HepG2 (cell line): ENCODE results near the gene BTG2. TPM values are rescaled to one million over a fixed set of nuclear protein-coding genes. Genes with fewer than 3 reads are reported as not detected.

Source experiments
- AGO2 ChIP-seq: fragments of 200-400 bp; formaldehyde crosslinking; optimal IDR thresholded peaks from 2 replicates; pipeline ENCODE3; 2017; ENCODE audit warnings: mild to moderate bottlenecking, low read depth, low read length, moderate library complexity
- CHD2 ChIP-seq: IDR thresholded peaks from 2 replicates; pipeline ENCODE4 v1.6.1; 2011; ENCODE audit warnings: low read depth, low read length, improper control_type of control experiment
- HOXD1 ChIP-seq: sonication (generic); formaldehyde crosslinking; IDR thresholded peaks from 2 replicates; pipeline ENCODE4 v1.5.0; 2020; ENCODE audit warnings: missing genetic modification reagents
- IKZF4 ChIP-seq: sonication (generic); formaldehyde crosslinking; IDR thresholded peaks from 2 replicates; pipeline ENCODE4 v1.5.1; 2020; ENCODE audit warnings: borderline replicate concordance, mild to moderate bottlenecking, low read depth, missing genetic modification reagents; ENCODE audit errors: not compliant biosample characterization
- IKZF5 ChIP-seq: IDR thresholded peaks from 2 replicates; pipeline ENCODE4 v1.6.1; 2018; ENCODE audit warnings: missing genetic modification reagents, mild to moderate bottlenecking, missing compliant biosample characterization
- JDP2 ChIP-seq: sonication (generic); formaldehyde crosslinking; IDR thresholded peaks from 2 replicates; pipeline ENCODE4 v1.8.1; 2022; ENCODE audit warnings: missing genetic modification reagents, borderline replicate concordance
- KDM3A ChIP-seq: IDR thresholded peaks from 2 replicates; pipeline ENCODE4 v1.6.1; 2018; ENCODE audit warnings: low read depth, missing compliant biosample characterization
- MED1 ChIP-seq: sonication (generic); formaldehyde crosslinking; IDR thresholded peaks from 2 replicates; pipeline ENCODE4 v1.4.0; 2020; ENCODE audit warnings: missing genetic modification reagents
- MTA1 ChIP-seq: sonication (generic); formaldehyde crosslinking; IDR thresholded peaks from 2 replicates; pipeline ENCODE4 v1.4.0; 2020; ENCODE audit warnings: missing genetic modification reagents, mild to moderate bottlenecking, borderline replicate concordance
- MXD4 ChIP-seq: IDR thresholded peaks from 2 replicates; pipeline ENCODE4 v1.6.1; 2016; ENCODE audit warnings: mild to moderate bottlenecking, missing biosample characterization, missing genetic modification reagents
- NFKB2 ChIP-seq: sonication (generic); formaldehyde crosslinking; IDR thresholded peaks from 2 replicates; pipeline ENCODE4 v1.4.0; 2020; ENCODE audit warnings: missing genetic modification reagents, borderline replicate concordance
- TCF7 ChIP-seq: sonication (generic); IDR thresholded peaks from 2 replicates; pipeline ENCODE4 v1.6.1; 2016; ENCODE audit warnings: antibody characterized with exemption, low read depth
- TRAFD1 ChIP-seq: sonication (generic); formaldehyde crosslinking; IDR thresholded peaks from 2 replicates; pipeline ENCODE4 v1.5.1; 2020; ENCODE audit warnings: missing genetic modification reagents, mild to moderate bottlenecking, borderline replicate concordance
- TRIM24 ChIP-seq: sonication (generic); formaldehyde crosslinking; IDR thresholded peaks from 2 replicates; pipeline ENCODE4 v1.8.0; 2022; ENCODE audit warnings: mild to moderate bottlenecking, missing genetic modification reagents
- ZFY ChIP-seq: sonication (generic); formaldehyde crosslinking; IDR thresholded peaks from 2 replicates; pipeline ENCODE4 v1.4.0; 2020; ENCODE audit warnings: missing genetic modification reagents
- ZNF10 ChIP-seq: sonication (generic); formaldehyde crosslinking; IDR thresholded peaks from 2 replicates; pipeline ENCODE4 v1.4.0; 2020; ENCODE audit warnings: mild to moderate bottlenecking, low read depth, missing genetic modification reagents, borderline replicate concordance
- ZNF235 ChIP-seq: sonication (generic); formaldehyde crosslinking; IDR thresholded peaks from 2 replicates; pipeline ENCODE4 v1.8.1; 2023; ENCODE audit warnings: mild to moderate bottlenecking, missing genetic modification reagents, borderline replicate concordance
- ZNF337 ChIP-seq: sonication (generic); formaldehyde crosslinking; IDR thresholded peaks from 2 replicates; pipeline ENCODE4 v1.5.1; 2020; ENCODE audit warnings: missing genetic modification reagents, low read depth, mild to moderate bottlenecking, borderline replicate concordance
- ZNF383 ChIP-seq: sonication (generic); formaldehyde crosslinking; IDR thresholded peaks from 2 replicates; pipeline ENCODE4 v1.4.0; 2020; ENCODE audit warnings: missing genetic modification reagents, mild to moderate bottlenecking, borderline replicate concordance
- ZNF547 ChIP-seq: sonication (generic); formaldehyde crosslinking; IDR thresholded peaks from 2 replicates; pipeline ENCODE4 v1.5.1; 2020; ENCODE audit warnings: mild to moderate bottlenecking, missing genetic modification reagents
- ZNF678 ChIP-seq: sonication (generic); formaldehyde crosslinking; IDR thresholded peaks from 2 replicates; pipeline ENCODE4 v1.4.0; 2020; ENCODE audit warnings: mild to moderate bottlenecking, missing genetic modification reagents
- ZNF839 ChIP-seq: sonication (generic); formaldehyde crosslinking; IDR thresholded peaks from 2 replicates; pipeline ENCODE4 v1.4.0; 2020; ENCODE audit warnings: missing genetic modification reagents, mild to moderate bottlenecking, borderline replicate concordance
- polyA plus RNA-seq, 8 experiments: library from polyadenylated mRNA; depleted of rRNA in 3 of 8; stranded (reverse) in 7 of 8; unstranded in 1 of 8; fragments of >200 nt; fragmentation: Illumina TruSeq in 4 of 8; extraction: Trizol in 4 of 8; gene quantifications; 2 replicates each; pipeline versions ENCODE4 v1.2.1 to v1.2.3, GENCODE V29; 2011 to 2016; ENCODE audit warnings: low read depth in 4 of 8, missing spikeins in 1 of 8, mixed read lengths in 1 of 8; ENCODE audit not compliant: insufficient read depth in 1 of 8
- total RNA-seq, 5 experiments: library from RNA; depleted of rRNA; stranded (reverse); fragments of >200 nt; fragmentation: Illumina TruSeq; extraction: Trizol; gene quantifications; 2 replicates each; pipeline ENCODE4 v1.2.3, GENCODE V29; 2016; ENCODE audit warnings: low read depth in 1 of 5
- TF ChIP-seq, protein P1 (sequence below): sonication (generic); formaldehyde crosslinking; IDR thresholded peaks from 2 replicates; pipeline ENCODE4 v1.5.0; 2020; ENCODE audit warnings: missing genetic modification reagents
- TF ChIP-seq, protein P2 (sequence below): sonication (generic); formaldehyde crosslinking; conservative IDR thresholded peaks from 2 replicates; pipeline ENCODE4 v1.8.1; 2023; ENCODE audit warnings: missing genetic modification reagents
- TF ChIP-seq, protein P3 (sequence below): sonication (generic); formaldehyde crosslinking; IDR thresholded peaks from 2 replicates; pipeline ENCODE4 v1.9.0; 2022; ENCODE audit warnings: missing genetic modification reagents, mild to moderate bottlenecking, borderline replicate concordance

Gene BTG2
- total and polyA plus RNA-seq, 2 of the 13 experiments (the other 11 are each of a cell fraction or from before 2014, with no cell fraction given) = 13.6 to 18.3 TPM

DNA sequence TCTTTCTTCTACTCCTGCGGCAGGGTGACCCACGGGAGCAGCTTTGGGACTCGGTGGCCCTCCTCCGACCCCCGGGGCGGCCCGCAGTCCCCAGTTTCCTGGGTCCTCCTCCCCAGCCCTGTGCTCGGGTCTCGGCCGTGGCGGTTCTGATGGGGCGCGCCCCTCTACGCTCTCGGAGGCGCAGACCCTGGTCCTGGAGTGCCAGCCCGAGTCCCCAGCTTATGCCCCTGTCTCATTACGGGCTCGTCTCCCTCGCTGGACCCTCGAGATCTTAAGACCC is 430 bp downstream of the BTG2 start (continued):
- peak; percentile 28; the same call in 1 of the 2 replicates for TF ChIP-seq ZNF547 (CRISPR knock-in tag)
- TF ChIP-seq IKZF5 (CRISPR knock-in tag) = peak; percentile 7; the same call in 1 of the 2 replicates
- TF ChIP-seq MXD4 (CRISPR knock-in tag) = 0 out of 2 replicates have a peak, but pooled peaks have one; percentile 8
- no peak for TF ChIP-seq ZNF235
- TF ChIP-seq ZNF839 = no peak
- TF ChIP-seq ZNF337 (CRISPR knock-in tag) = no peak
- no peak; the same call in 1 of the 2 replicates for TF ChIP-seq JDP2 (CRISPR knock-in tag)
- 0 out of 2 replicates have a peak, but pooled peaks have one; percentile 9 for TF ChIP-seq KDM3A (CRISPR knock-in tag)
- TF ChIP-seq AGO2 = peak; percentile 77
- no peak for TF ChIP-seq TCF7
- TF ChIP-seq TRAFD1 (CRISPR knock-in tag) = peak; percentile 49; the same call in 1 of the 2 replicates
- no peak for TF ChIP-seq TRIM24 (CRISPR knock-in tag)
- 0 out of 2 replicates have a peak, but pooled peaks have one; percentile 11 for TF ChIP-seq ZNF678 (CRISPR knock-in tag)
- no peak for TF ChIP-seq HOXD1 (CRISPR knock-in tag)
- TF ChIP-seq IKZF4 (CRISPR knock-in tag) = no peak
- no peak for TF ChIP-seq MTA1 (CRISPR knock-in tag)
- TF ChIP-seq, protein P1, sequence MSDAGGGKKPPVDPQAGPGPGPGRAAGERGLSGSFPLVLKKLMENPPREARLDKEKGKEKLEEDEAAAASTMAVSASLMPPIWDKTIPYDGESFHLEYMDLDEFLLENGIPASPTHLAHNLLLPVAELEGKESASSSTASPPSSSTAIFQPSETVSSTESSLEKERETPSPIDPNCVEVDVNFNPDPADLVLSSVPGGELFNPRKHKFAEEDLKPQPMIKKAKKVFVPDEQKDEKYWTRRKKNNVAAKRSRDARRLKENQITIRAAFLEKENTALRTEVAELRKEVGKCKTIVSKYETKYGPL (CRISPR knock-in tag) = 0 out of 2 replicates have a peak, but pooled peaks have one; percentile 14
- TF ChIP-seq, protein P2, sequence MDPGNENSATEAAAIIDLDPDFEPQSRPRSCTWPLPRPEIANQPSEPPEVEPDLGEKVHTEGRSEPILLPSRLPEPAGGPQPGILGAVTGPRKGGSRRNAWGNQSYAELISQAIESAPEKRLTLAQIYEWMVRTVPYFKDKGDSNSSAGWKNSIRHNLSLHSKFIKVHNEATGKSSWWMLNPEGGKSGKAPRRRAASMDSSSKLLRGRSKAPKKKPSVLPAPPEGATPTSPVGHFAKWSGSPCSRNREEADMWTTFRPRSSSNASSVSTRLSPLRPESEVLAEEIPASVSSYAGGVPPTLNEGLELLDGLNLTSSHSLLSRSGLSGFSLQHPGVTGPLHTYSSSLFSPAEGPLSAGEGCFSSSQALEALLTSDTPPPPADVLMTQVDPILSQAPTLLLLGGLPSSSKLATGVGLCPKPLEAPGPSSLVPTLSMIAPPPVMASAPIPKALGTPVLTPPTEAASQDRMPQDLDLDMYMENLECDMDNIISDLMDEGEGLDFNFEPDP = 0 out of 2 replicates have a peak, but pooled peaks have one; percentile 90
- peak; percentile 62 for TF ChIP-seq ZFY
- peak; percentile 2; the same call in 1 of the 2 replicates for TF ChIP-seq NFKB2
- peak; percentile 1; the same call in 1 of the 2 replicates for TF ChIP-seq MED1 (CRISPR knock-in tag)
- TF ChIP-seq CHD2 = no peak
- TF ChIP-seq ZNF10 = no peak
- TF ChIP-seq, protein P3, sequence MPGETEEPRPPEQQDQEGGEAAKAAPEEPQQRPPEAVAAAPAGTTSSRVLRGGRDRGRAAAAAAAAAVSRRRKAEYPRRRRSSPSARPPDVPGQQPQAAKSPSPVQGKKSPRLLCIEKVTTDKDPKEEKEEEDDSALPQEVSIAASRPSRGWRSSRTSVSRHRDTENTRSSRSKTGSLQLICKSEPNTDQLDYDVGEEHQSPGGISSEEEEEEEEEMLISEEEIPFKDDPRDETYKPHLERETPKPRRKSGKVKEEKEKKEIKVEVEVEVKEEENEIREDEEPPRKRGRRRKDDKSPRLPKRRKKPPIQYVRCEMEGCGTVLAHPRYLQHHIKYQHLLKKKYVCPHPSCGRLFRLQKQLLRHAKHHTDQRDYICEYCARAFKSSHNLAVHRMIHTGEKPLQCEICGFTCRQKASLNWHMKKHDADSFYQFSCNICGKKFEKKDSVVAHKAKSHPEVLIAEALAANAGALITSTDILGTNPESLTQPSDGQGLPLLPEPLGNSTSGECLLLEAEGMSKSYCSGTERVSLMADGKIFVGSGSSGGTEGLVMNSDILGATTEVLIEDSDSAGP = peak; percentile 31; the same call in 1 of the 2 replicates
- TF ChIP-seq ZNF383 = no peak
